GM20000 (cell line): Measurements from ENCODE around the gene ACOT8.
A peak's percentile ranks its signal among the peaks of the same experiment; 100 is the strongest.

Experiments used
- DNase-seq: peaks from one replicate; pipeline ENCODE4 v3.0.0; 2012; ENCODE audit warnings: low spot score
- CTCF ChIP-seq: IDR thresholded peaks from 2 replicates; pipeline ENCODE4 v1.5.1; 2012; ENCODE audit warnings: mild to moderate bottlenecking, control low read depth; ENCODE audit errors: extremely low read depth, missing control alignments

Gene ACOT8

GRCh38 chr20:45859916-45860315, 2.7 kb upstream of the ACOT8 start:
- DNase-seq: no peak
- TF ChIP-seq CTCF: no peak

GRCh38 chr20:45857882-45858216, 657 bp upstream of the ACOT8 start:
- DNase-seq: peak; percentile 76
- no peak for TF ChIP-seq CTCF

GRCh38 chr20:45853484-45853883, 3.7 kb downstream of the ACOT8 start:
- no peak for DNase-seq
- no peak for TF ChIP-seq CTCF

- no peak for TF ChIP-seq CTCF
These were observed 4.9 kb downstream of the ACOT8 start for GRCh38 chr20:45852326-45852725.

GRCh38 chr20:45851501-45851900, 5.7 kb downstream of the ACOT8 start:
- TF ChIP-seq CTCF: no peak
- DNase-seq: no peak

More at GRCh38 chr20:45852326-45852725, 4.9 kb downstream of the ACOT8 start:
- no peak for DNase-seq

GRCh38 chr20:45850926-45851325, 6.3 kb downstream of the ACOT8 start:
- no peak for DNase-seq
- TF ChIP-seq CTCF: no peak

GRCh38 chr20:45850238-45850637, 7.0 kb downstream of the ACOT8 start:
- DNase-seq: no peak
- no peak for TF ChIP-seq CTCF
